NCI-H524 (cell line): Measurements from ENCODE around the gene ADGRG6.
"Not testable (repeated sequence)": the region's sequence is repeated elsewhere in the genome, so short reads cannot be mapped to it uniquely, and the experiment has no call there.

ENCODE experiments used
- DNase-seq, 2 experiments: peaks; one replicate each; lab custom pipeline; 2025; lab: John Stamatoyannopoulos, UW

Gene ADGRG6

GRCh38 chr6:142411145-142411544, 109.3 kb downstream of the ADGRG6 start:
- DNase-seq = no peak

GRCh38 chr6:142412241-142412640, 110.4 kb downstream of the ADGRG6 start:
- DNase-seq = no peak

- DNase-seq = no peak
These were observed 110.9 kb downstream of the ADGRG6 start for GRCh38 chr6:142412658-142413057.

- no peak for DNase-seq
These were observed 111.3 kb downstream of the ADGRG6 start for GRCh38 chr6:142413111-142413510.

- no peak for DNase-seq
These were observed 112.8 kb downstream of the ADGRG6 start for GRCh38 chr6:142414462-142415250.

GRCh38 chr6:142416179-142416578, 114.4 kb downstream of the ADGRG6 start:
- no peak for DNase-seq

GRCh38 chr6:142416686-142417085, 114.9 kb downstream of the ADGRG6 start:
- no peak for DNase-seq

- no peak for DNase-seq
These were observed 115.5 kb downstream of the ADGRG6 start for GRCh38 chr6:142417331-142417750.

- DNase-seq = no peak
These were observed 117.3 kb downstream of the ADGRG6 start for GRCh38 chr6:142419071-142419470.

GRCh38 chr6:142420802-142421201, 119.0 kb downstream of the ADGRG6 start:
- no peak for DNase-seq

GRCh38 chr6:142421285-142422117, 119.7 kb downstream of the ADGRG6 start:
- no peak for DNase-seq

GRCh38 chr6:142426444-142427132, 124.8 kb downstream of the ADGRG6 start:
- not testable (repeated sequence) for DNase-seq

GRCh38 chr6:142428468-142428867, 126.7 kb downstream of the ADGRG6 start:
- not testable (repeated sequence) for DNase-seq

GRCh38 chr6:142429195-142429594, 127.4 kb downstream of the ADGRG6 start:
- no peak for DNase-seq

GRCh38 chr6:142433419-142433818, 131.6 kb downstream of the ADGRG6 start:
- DNase-seq = no peak

- no peak for DNase-seq
These were observed 137.1 kb downstream of the ADGRG6 start for GRCh38 chr6:142438898-142439297.

- DNase-seq = no peak
These were observed 138.9 kb downstream of the ADGRG6 start for GRCh38 chr6:142440600-142441293.

- DNase-seq = no peak
These were observed 139.9 kb downstream of the ADGRG6 start for GRCh38 chr6:142441716-142442115.

GRCh38 chr6:142443102-142443501, 141.3 kb downstream of the ADGRG6 start:
- DNase-seq = no peak

- no peak for DNase-seq
These were observed 141.7 kb downstream of the ADGRG6 start for GRCh38 chr6:142443532-142443931.

GRCh38 chr6:142444376-142444775, 142.6 kb downstream of the ADGRG6 start:
- DNase-seq = no peak

- no peak for DNase-seq
These were observed 143.1 kb downstream of the ADGRG6 start for GRCh38 chr6:142444881-142445301.
